Activated B cell treated with CpG ODN at 0.5 μM for 24 hours (primary cell): ENCODE measurements around the gene MBLAC1. TPM values are rescaled to one million over a fixed set of nuclear protein-coding genes. Genes with fewer than 3 reads are reported as not detected.

ENCODE experiments used
- ATAC-seq: fragments of 200-7000 bp; cut with Tn5 transposase; one replicate; pipeline ENCODE4 v1.10.0; 2021; ENCODE audit warnings: low read depth, mild to moderate bottlenecking, moderate library complexity
- CTCF ChIA-PET: fragments of 350-600 bp; sonication (Branson Sonifier 250); formaldehyde crosslinking; loops from one replicate; lab custom pipeline; 2021; ENCODE audit warnings: antibody characterized with exemption; lab: Charles Lee
- POLR2A ChIA-PET: fragments of 350-600 bp; sonication (Branson Sonifier 250); formaldehyde crosslinking; loops from one replicate; lab custom pipeline; 2021; ENCODE audit warnings: antibody characterized with exemption; lab: Charles Lee
- DNase-seq: peaks from one replicate; pipeline ENCODE4 v3.0.0; 2022
- H3K27ac Mint-ChIP-seq: one replicate; pipeline ENCODE4 v1.8.0; 2020; ENCODE audit warnings: mixed read lengths
- H3K27me3 Mint-ChIP-seq: one replicate; pipeline ENCODE4 v1.8.0; 2021; ENCODE audit warnings: mixed read lengths
- H3K36me3 Mint-ChIP-seq: one replicate; pipeline ENCODE4 v1.8.0; 2021; ENCODE audit warnings: low read depth, mixed read lengths
- H3K4me1 Mint-ChIP-seq: one replicate; pipeline ENCODE4 v1.8.0; 2021; ENCODE audit warnings: mixed read lengths
- H3K4me3 Mint-ChIP-seq: one replicate; pipeline ENCODE4 v1.8.0; 2020; ENCODE audit warnings: mild to moderate bottlenecking, mixed read lengths
- H3K9me3 Mint-ChIP-seq: one replicate; pipeline ENCODE4 v1.8.0; 2020; ENCODE audit warnings: mixed read lengths
- intact Hi-C: fragments of 100-400 bp; cut with micrococcal nuclease; formaldehyde crosslinking; loops from one replicate; pipeline ENCODE4 v1.15.1; 2024
- total RNA-seq: library from RNA; stranded (reverse); gene quantifications from 2 replicates; pipeline ENCODE4 v1.2.3, GENCODE V29; 2022
- TF ChIP-seq, protein P1 (sequence below): fragments of 200-600 bp; IDR thresholded peaks from one replicate; pipeline ENCODE4 v1.8.0; 2022; ENCODE audit warnings: antibody characterized with exemption, mild to moderate bottlenecking

The MBLAC1 gene
- total RNA-seq, 1 donor from 2014 or later: 2.2 TPM

DNA sequence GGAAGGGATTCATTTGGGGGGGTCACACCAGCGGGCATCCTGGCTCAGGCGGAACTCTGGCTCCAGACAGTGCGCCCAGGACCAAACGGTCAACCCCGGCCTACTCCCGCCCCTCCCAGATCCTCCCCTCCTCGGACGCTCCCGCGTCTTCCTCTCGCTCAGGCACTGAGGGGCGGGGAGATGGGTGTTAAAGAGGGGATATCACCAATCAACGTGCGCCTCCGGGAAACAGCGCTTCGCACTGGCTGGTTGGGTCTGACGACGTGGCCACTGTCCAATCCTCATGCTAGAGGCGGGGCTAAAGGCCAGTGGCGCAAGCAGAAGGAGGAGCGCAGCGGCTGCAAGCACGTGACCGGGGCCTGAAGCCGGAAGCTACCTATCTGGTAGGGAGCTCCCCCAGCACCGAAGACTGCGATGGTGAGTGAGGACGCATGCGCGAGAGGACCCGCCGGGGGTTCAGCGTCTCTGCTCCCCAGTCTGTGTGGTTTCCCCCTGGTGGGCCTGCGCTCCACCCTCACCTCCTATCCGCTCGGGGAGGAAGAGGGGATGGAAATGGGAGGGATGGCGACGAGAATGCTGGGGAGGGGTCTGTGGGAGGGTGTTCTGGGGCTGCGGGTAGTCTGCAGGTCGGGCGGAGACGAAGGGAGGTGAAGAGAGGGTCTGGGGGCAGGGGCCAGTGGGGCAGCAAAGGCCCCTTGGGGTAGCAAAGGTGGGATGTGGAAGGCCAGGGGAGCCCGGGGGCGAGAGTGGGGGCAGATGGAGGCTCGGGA lies 22.0 kb downstream of the MBLAC1 start, which contains the start of gene LAMTOR4:
TSS of gene LAMTOR4 (plus strand) at position 360 of the 770 bp plus-strand sequence. CDS start at position 415, 55 bp downstream.
- intact Hi-C loops: loop anchor here (1.0 to 2.0 kb wide), 8 partner anchors 10 to 280 kb away; partner anchors contain the start of genes GPC2, MEPCE, STAG3 and TRAPPC14
- ChIA-PET POLR2A (interaction anchor here (0.6 to 3.2 kb wide), 40 partner anchors 8 to 740 kb away, joined by 3 to 57 read pairs (median 5); partner anchors contain the start of genes AP4M1, BUD31, FBXO24 and GAL3ST4), CTCF (interaction anchor here (0.6 to 1.3 kb wide), 5 partner anchors 16 to 103 kb away, joined by 3 to 5 read pairs (median 4); no protein-coding TSS in a partner anchor)
- Mint-ChIP-seq H3K4me1 (peaks cover 46% of the 10 kb centered on the region), H3K36me3 (peaks cover 31% of the 10 kb centered on the region), H3K9me3 (no peaks in the 10 kb centered on the region), H3K27ac (peak within 1 kb of the TSS; percentile 99), H3K27me3 (no peaks in the 10 kb centered on the region), H3K4me3 (peak within 1 kb of the TSS; percentile 100)
- TF ChIP-seq, protein P1, sequence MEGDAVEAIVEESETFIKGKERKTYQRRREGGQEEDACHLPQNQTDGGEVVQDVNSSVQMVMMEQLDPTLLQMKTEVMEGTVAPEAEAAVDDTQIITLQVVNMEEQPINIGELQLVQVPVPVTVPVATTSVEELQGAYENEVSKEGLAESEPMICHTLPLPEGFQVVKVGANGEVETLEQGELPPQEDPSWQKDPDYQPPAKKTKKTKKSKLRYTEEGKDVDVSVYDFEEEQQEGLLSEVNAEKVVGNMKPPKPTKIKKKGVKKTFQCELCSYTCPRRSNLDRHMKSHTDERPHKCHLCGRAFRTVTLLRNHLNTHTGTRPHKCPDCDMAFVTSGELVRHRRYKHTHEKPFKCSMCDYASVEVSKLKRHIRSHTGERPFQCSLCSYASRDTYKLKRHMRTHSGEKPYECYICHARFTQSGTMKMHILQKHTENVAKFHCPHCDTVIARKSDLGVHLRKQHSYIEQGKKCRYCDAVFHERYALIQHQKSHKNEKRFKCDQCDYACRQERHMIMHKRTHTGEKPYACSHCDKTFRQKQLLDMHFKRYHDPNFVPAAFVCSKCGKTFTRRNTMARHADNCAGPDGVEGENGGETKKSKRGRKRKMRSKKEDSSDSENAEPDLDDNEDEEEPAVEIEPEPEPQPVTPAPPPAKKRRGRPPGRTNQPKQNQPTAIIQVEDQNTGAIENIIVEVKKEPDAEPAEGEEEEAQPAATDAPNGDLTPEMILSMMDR: no peak
- peak; percentile 98 for ATAC-seq
- DNase-seq: peak; percentile 86

DNA sequence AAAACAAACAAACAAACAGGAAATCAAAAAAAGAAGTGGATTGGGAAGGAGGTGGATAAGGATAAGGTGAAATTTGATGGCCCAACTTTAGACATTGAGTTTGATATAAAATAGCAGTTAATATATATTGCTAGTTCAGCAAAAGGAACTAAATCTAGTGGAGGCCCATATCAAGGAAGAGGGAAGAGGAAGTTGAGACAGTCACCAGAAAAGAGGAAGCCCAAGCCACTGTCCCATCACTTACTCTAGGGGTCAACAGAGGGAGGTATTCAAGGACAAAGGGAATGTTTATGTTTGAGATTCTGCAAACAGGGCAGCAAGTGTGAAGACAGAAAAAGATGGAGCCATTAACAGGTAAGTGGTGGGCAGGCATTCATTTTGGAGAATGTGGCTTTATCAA lies 25.6 kb downstream of the MBLAC1 start:
- POLR2A ChIA-PET: interaction anchor here (0.7 kb wide), 2 partner anchors 50 to 52 kb away, joined by 3 to 7 read pairs; no protein-coding TSS in a partner anchor
- Mint-ChIP-seq H3K9me3 (no peaks in the 10 kb centered on the region), H3K36me3 (peaks cover 59% of the 10 kb centered on the region), H3K4me1 (peaks cover 71% of the 10 kb centered on the region), H3K27ac (peak overlapping the region; percentile 72), H3K27me3 (no peaks in the 10 kb centered on the region), H3K4me3 (peak overlapping the region; percentile 5)
- CTCF ChIA-PET: interaction anchor here (1.0 kb wide), 1 partner anchor 193 kb away, joined by 3 read pairs; no protein-coding TSS in a partner anchor
- TF ChIP-seq, protein P1: no peak
- no peak for DNase-seq
- intact Hi-C loops: no loop called here
- ATAC-seq: no peak

DNA sequence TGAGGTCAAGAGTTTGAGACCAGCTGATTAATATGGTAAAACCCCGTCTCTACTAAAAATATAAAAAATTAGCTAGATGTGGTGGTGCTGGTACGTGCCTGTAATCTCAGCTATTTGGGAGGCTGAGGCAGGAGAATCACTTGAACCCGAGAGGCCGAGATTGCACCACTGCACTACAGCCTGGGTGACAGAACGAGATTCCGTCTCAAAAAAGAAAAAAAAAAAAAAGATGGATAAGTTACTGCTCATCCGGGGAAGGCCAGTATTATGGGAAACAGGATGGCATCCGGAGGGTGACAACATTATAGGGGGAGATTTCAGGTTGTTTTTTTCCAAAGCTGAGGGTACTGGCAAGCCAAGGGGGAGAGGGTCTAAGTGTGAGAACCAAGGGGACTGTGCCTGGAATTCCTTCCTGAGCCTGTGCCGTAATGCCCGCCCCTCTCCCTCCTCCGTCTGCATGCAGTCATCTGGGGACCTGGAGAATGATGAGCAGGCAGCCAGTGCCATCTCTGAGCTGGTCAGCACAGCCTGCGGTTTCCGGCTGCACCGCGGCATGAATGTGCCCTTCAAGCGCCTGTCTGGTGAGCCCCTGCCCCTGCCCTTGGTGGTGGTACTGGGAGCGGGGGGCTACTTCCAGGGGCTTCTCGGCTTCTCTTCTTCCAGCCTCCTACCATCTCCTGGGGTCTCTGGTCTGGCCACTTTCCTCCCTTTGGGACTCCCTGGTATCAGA lies 26.3 kb downstream of the MBLAC1 start:
- ATAC-seq: no peak
- peak overlapping the region; percentile 72 for H3K27ac Mint-ChIP-seq
- intact Hi-C loops: no loop called here
- H3K36me3 Mint-ChIP-seq: peaks cover 62% of the 10 kb centered on the region
- TF ChIP-seq, protein P1: no peak
- ChIA-PET POLR2A (interaction anchor here (0.7 to 1.9 kb wide), 2 partner anchors 18 to 50 kb away, joined by 5 to 7 read pairs; no protein-coding TSS in a partner anchor), CTCF (interaction anchor here (1.0 kb wide), 1 partner anchor 192 kb away, joined by 3 read pairs; no protein-coding TSS in a partner anchor)
- H3K4me3 Mint-ChIP-seq: no peak overlapping the region
- H3K4me1 Mint-ChIP-seq: peaks cover 73% of the 10 kb centered on the region
- DNase-seq: no peak
- H3K9me3 Mint-ChIP-seq: no peaks in the 10 kb centered on the region
- no peaks in the 10 kb centered on the region for H3K27me3 Mint-ChIP-seq

DNA sequence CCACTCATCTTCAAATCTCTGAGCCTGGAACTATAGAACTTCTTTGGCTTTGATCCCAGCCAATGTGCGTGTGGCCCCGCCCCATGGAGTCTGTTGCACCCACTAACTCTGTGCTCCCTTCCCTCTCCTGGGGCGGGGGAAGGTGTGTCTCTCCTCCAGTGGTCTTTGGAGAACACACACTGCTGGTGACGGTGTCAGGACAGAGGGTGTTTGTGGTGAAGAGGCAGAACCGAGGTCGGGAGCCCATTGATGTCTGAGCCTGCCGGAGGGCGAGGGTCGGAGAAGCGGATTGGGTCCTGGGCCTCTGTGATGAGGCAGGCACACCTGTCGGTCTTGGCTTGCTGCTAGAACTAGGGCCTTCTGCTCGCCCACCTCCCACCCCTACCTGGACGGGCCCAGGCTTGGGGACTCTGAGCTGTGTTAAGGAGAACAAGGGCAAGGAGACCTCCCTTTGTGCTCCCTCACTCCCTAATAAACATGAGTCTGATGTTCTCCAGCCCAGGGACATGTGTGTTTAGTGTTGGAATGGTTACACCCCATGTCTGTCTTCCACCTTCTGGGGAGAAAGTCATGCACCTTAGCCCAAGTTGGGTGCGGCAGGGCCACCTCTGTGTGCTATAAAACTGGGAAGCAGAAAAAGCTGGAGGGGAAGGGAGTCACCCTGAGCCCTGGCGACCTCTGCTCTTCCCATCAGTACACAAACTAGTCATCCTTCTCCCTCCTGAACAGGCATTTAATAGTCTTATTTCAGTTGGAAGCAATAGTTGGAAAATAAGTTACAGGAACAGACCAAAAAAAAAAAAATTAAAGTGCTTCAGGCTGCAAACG lies 27.2 kb downstream of the MBLAC1 start:
- no peak for ATAC-seq
- POLR2A ChIA-PET: interaction anchor here (0.5 to 1.9 kb wide), 4 partner anchors 9 to 547 kb away, joined by 3 to 13 read pairs (median 4); partner anchors contain the start of gene PVRIG
- intact Hi-C loops: no loop called here
- Mint-ChIP-seq H3K9me3 (no peaks in the 10 kb centered on the region), H3K4me1 (peaks cover 69% of the 10 kb centered on the region), H3K27ac (peak overlapping the region; percentile 41), H3K36me3 (peaks cover 59% of the 10 kb centered on the region), H3K27me3 (no peaks in the 10 kb centered on the region), H3K4me3 (no peak overlapping the region)
- DNase-seq: no peak
- CTCF ChIA-PET: no interaction called here
- TF ChIP-seq, protein P1: no peak
